Activated T-cell treated with anti-CD3 and anti-CD28 coated beads, Interleukin-2, amount 50 U/mL, for 72 hours (primary cell): Measurements from ENCODE around the gene AKR1B1. TPM values are rescaled to one million over a fixed set of nuclear protein-coding genes. Genes with fewer than 3 reads are reported as not detected.

ENCODE experiments used
- ATAC-seq, 2 donors: fragments of 150-1000 bp; cut with Tn5 transposase; replicated peaks in 1 of 2; 2 replicates each; pipeline ENCODE4 v1.10.0; 2021; ENCODE audit warnings: moderate library complexity in 2 of 2, mild to moderate bottlenecking in 1 of 2
- DNase-seq, 2 donors: peaks; one replicate each; pipeline ENCODE4 v3.0.0; 2021 to 2022; ENCODE audit warnings: mixed read lengths in 1 of 2
- H3K27ac Mint-ChIP-seq: one replicate; pipeline ENCODE4 v1.8.0; 2022; ENCODE audit warnings: mild to moderate bottlenecking, moderate library complexity, mixed read lengths
- H3K27me3 Mint-ChIP-seq: one replicate; pipeline ENCODE4 v1.8.0; 2022; ENCODE audit warnings: low read depth, mixed read lengths
- H3K36me3 Mint-ChIP-seq, 2 donors: one replicate each; pipeline ENCODE4 v1.8.0; 2022; ENCODE audit warnings: mixed read lengths in 2 of 2, mild to moderate bottlenecking in 1 of 2; ENCODE audit not compliant: insufficient read depth in 2 of 2
- H3K4me1 Mint-ChIP-seq: one replicate; pipeline ENCODE4 v1.8.0; 2022; ENCODE audit warnings: low read depth, mixed read lengths
- H3K4me3 Mint-ChIP-seq, 2 donors: one replicate each; pipeline ENCODE4 v1.8.0; 2022; ENCODE audit warnings: mild to moderate bottlenecking in 2 of 2, mixed read lengths in 2 of 2, moderate library complexity in 2 of 2
- H3K9me3 Mint-ChIP-seq, 2 donors: one replicate each; pipeline ENCODE4 v1.8.0; 2022; ENCODE audit warnings: mixed read lengths in 2 of 2
- total RNA-seq, 2 donors: library from RNA; stranded (reverse); gene quantifications; one replicate each; pipeline ENCODE4 v1.2.3, GENCODE V29; 2022

The AKR1B1 gene
- total RNA-seq, 2 donors from 2014 or later: 95.1 to 117 TPM

GRCh38 chr7:134419085-134419484 is 39.8 kb downstream of the AKR1B1 start:
- Mint-ChIP-seq H3K9me3 (no peaks in the 10 kb centered on the region), H3K27ac (no peak overlapping the region), H3K36me3 (no peaks in the 10 kb centered on the region), H3K27me3 (peaks cover 14% of the 10 kb centered on the region), H3K4me3 (no peak overlapping the region), H3K4me1 (no peaks in the 10 kb centered on the region)
- no peak for ATAC-seq
- DNase-seq: no peak

GRCh38 chr7:134415700-134416099 is 43.2 kb downstream of the AKR1B1 start:
- Mint-ChIP-seq H3K27me3 (peaks cover 14% of the 10 kb centered on the region), H3K27ac (no peak overlapping the region), H3K36me3 (no peaks in the 10 kb centered on the region), H3K9me3 (no peaks in the 10 kb centered on the region), H3K4me1 (no peaks in the 10 kb centered on the region), H3K4me3 (no peak overlapping the region)
- ATAC-seq: no peak
- no peak for DNase-seq

GRCh38 chr7:134414109-134414508 is 44.8 kb downstream of the AKR1B1 start:
- no peaks in the 10 kb centered on the region for H3K36me3 Mint-ChIP-seq

GRCh38 chr7:134407311-134407710 is 51.6 kb downstream of the AKR1B1 start:
- Mint-ChIP-seq H3K27ac (no peak overlapping the region), H3K36me3 (no peaks in the 10 kb centered on the region), H3K27me3 (peaks cover 7% of the 10 kb centered on the region), H3K4me1 (no peaks in the 10 kb centered on the region), H3K4me3 (no peak overlapping the region), H3K9me3 (no peaks in the 10 kb centered on the region)
- DNase-seq: no peak
- no peak for ATAC-seq

More at GRCh38 chr7:134414109-134414508, 44.8 kb downstream of the AKR1B1 start:
- no peak for ATAC-seq
- H3K27me3 Mint-ChIP-seq: peaks cover 7% of the 10 kb centered on the region
- no peak for DNase-seq
- no peaks in the 10 kb centered on the region for H3K9me3 Mint-ChIP-seq
- H3K4me3 Mint-ChIP-seq: no peak overlapping the region
- no peak overlapping the region for H3K27ac Mint-ChIP-seq
- H3K4me1 Mint-ChIP-seq: no peaks in the 10 kb centered on the region

- ATAC-seq (no peak), DNase-seq (no peak)
- no peaks in the 10 kb centered on the region for H3K36me3 Mint-ChIP-seq
- H3K4me1 Mint-ChIP-seq: no peaks in the 10 kb centered on the region
- H3K27ac Mint-ChIP-seq: no peak overlapping the region
- peaks cover 7% of the 10 kb centered on the region for H3K27me3 Mint-ChIP-seq
- no peak overlapping the region for H3K4me3 Mint-ChIP-seq
- no peaks in the 10 kb centered on the region for H3K9me3 Mint-ChIP-seq
These were observed 52.5 kb downstream of the AKR1B1 start for GRCh38 chr7:134406431-134406830.

GRCh38 chr7:134405299-134405698 is 53.6 kb downstream of the AKR1B1 start:
- peaks cover 7% of the 10 kb centered on the region for H3K27me3 Mint-ChIP-seq
- H3K9me3 Mint-ChIP-seq: no peaks in the 10 kb centered on the region
- no peak overlapping the region for H3K4me3 Mint-ChIP-seq
- ATAC-seq (no peak), DNase-seq (no peak)
- H3K27ac Mint-ChIP-seq: no peak overlapping the region
- no peaks in the 10 kb centered on the region for H3K4me1 Mint-ChIP-seq
- no peaks in the 10 kb centered on the region for H3K36me3 Mint-ChIP-seq

GRCh38 chr7:134403062-134403461 is 55.8 kb downstream of the AKR1B1 start:
- no peak for DNase-seq
- Mint-ChIP-seq H3K27ac (no peak overlapping the region), H3K4me1 (no peaks in the 10 kb centered on the region), H3K4me3 (no peak overlapping the region), H3K36me3 (no peaks in the 10 kb centered on the region), H3K27me3 (peaks cover 18% of the 10 kb centered on the region), H3K9me3 (no peaks in the 10 kb centered on the region)
- no peak for ATAC-seq

- H3K4me1 Mint-ChIP-seq: no peaks in the 10 kb centered on the region
- DNase-seq: no peak
- H3K36me3 Mint-ChIP-seq: no peaks in the 10 kb centered on the region
- no peak overlapping the region for H3K4me3 Mint-ChIP-seq
- no peak for ATAC-seq
- H3K9me3 Mint-ChIP-seq: no peaks in the 10 kb centered on the region
- H3K27me3 Mint-ChIP-seq: peaks cover 28% of the 10 kb centered on the region
- no peak overlapping the region for H3K27ac Mint-ChIP-seq
These were observed 58.0 kb downstream of the AKR1B1 start for GRCh38 chr7:134400859-134401258.

- ATAC-seq: no peak
- Mint-ChIP-seq H3K4me1 (no peaks in the 10 kb centered on the region), H3K4me3 (no peak overlapping the region), H3K9me3 (no peaks in the 10 kb centered on the region), H3K27ac (no peak overlapping the region), H3K36me3 (no peaks in the 10 kb centered on the region), H3K27me3 (peaks cover 49% of the 10 kb centered on the region)
- no peak for DNase-seq
These were observed 62.9 kb downstream of the AKR1B1 start for GRCh38 chr7:134396031-134396430.

- H3K27me3 Mint-ChIP-seq: peaks cover 49% of the 10 kb centered on the region
- H3K36me3 Mint-ChIP-seq: no peaks in the 10 kb centered on the region
- no peak overlapping the region for H3K4me3 Mint-ChIP-seq
- DNase-seq (no peak), ATAC-seq (no peak)
- no peak overlapping the region for H3K27ac Mint-ChIP-seq
- H3K9me3 Mint-ChIP-seq: no peaks in the 10 kb centered on the region
- H3K4me1 Mint-ChIP-seq: no peaks in the 10 kb centered on the region
These were observed 63.3 kb downstream of the AKR1B1 start for GRCh38 chr7:134395604-134396003.

GRCh38 chr7:134394056-134394455 is 64.8 kb downstream of the AKR1B1 start:
- Mint-ChIP-seq H3K4me3 (no peak overlapping the region), H3K36me3 (no peaks in the 10 kb centered on the region), H3K27me3 (peaks cover 47% of the 10 kb centered on the region), H3K9me3 (no peaks in the 10 kb centered on the region), H3K4me1 (no peaks in the 10 kb centered on the region), H3K27ac (no peak overlapping the region)
- DNase-seq (no peak), ATAC-seq (no peak)

Other genes starting within 250 kb of the AKR1B1 start
- gene SLC35B4, start 142.2 kb downstream of the AKR1B1 start, total RNA-seq: 10 to 100 TPM; 15.1 to 18.3 TPM
- gene AKR1B10, start 68.5 kb upstream of the AKR1B1 start, total RNA-seq: not detected
- not detected for gene AKR1B15, start 90.0 kb upstream of the AKR1B1 start, total RNA-seq
- 10 to 100 TPM; 22.3 to 27.7 TPM for gene BPGM, start 187.8 kb upstream of the AKR1B1 start, total RNA-seq